Left lung (tissue), 10 donors: ENCODE measurements around the gene POLA1. TPM values are rescaled to one million over a fixed set of nuclear protein-coding genes. Genes with fewer than 3 reads are reported as not detected.

Source experiments
- ATAC-seq: fragments of 200-7000 bp; cut with Tn5 transposase; one replicate; pipeline ENCODE4 v1.9.1; 2020; ENCODE audit warnings: moderate library complexity
- DNase-seq, 4 donors: peaks; one replicate each; pipeline ENCODE4 v3.0.0-alpha.2; 2013 to 2020
- H3K27ac ChIP-seq, 2 donors: fragments of 200-600 bp; sonication (generic) in 1 of 2; one replicate each; pipeline versions ENCODE4 v1.5.0 to v1.8.0; 2020 to 2021
- H3K27me3 ChIP-seq, 2 donors: fragments of 200-600 bp; sonication (generic) in 1 of 2; one replicate each; pipeline versions ENCODE4 v1.5.0 to v1.8.0; 2020 to 2021
- H3K36me3 ChIP-seq, 2 donors: fragments of 200-600 bp; sonication (generic) in 1 of 2; one replicate each; pipeline versions ENCODE4 v1.5.0 to v1.8.0; 2020 to 2021
- H3K4me1 ChIP-seq, 2 donors: fragments of 200-600 bp; one replicate each; pipeline ENCODE4 v1.8.0; 2021
- H3K4me3 ChIP-seq, 2 donors: fragments of 200-600 bp; sonication (generic) in 1 of 2; one replicate each; pipeline versions ENCODE4 v1.5.0 to v1.8.0; 2020 to 2021; ENCODE audit warnings: mild to moderate bottlenecking in 1 of 2
- H3K9me3 ChIP-seq, 2 donors: fragments of 200-600 bp; sonication (generic) in 1 of 2; one replicate each; pipeline versions ENCODE4 v1.5.0 to v1.8.0; 2020 to 2021
- CTCF ChIP-seq, 2 donors: fragments of 200-600 bp; sonication (generic) in 1 of 2; IDR thresholded peaks; one replicate each; pipeline versions ENCODE4 v1.5.0 to v1.8.0; 2021; ENCODE audit warnings: antibody characterized with exemption in 2 of 2
- intact Hi-C, 2 donors: fragments of 100-400 bp; cut with DNase I; formaldehyde crosslinking; loops; one replicate each; pipeline versions ENCODE4 v1.11.2 to v1.14.2; 2022
- polyA plus RNA-seq, 6 donors: library from polyadenylated mRNA; unstranded; fragments of 120-200 nt; gene quantifications; one replicate each; pipeline ENCODE4 v1.2.1, GENCODE V29; 2013; ENCODE audit not compliant: insufficient read length in 6 of 6
- total RNA-seq, 2 donors: library from RNA; stranded (reverse); fragmentation: NEBNext Ultra II Directional; extraction: Animal tissue kit (Norgen Biotek cat#: 25700); gene quantifications; one replicate each; pipeline ENCODE4 v1.2.1, GENCODE V29; 2021
- donor health status: DM: no; HTN: yes; CAD: no.
- donor health status: DM: no; HTN: no; CAD: no.

The POLA1 gene
- total and polyA plus RNA-seq, 8 donors: 11.0 to 19.6 (median 15.8) TPM

- H3K27me3 ChIP-seq: peaks cover 95 to 98% of the 10 kb centered on the region in 2 donors
- no peak for DNase-seq
- peaks cover 2 to 11% of the 10 kb centered on the region in 2 donors for H3K4me1 ChIP-seq
- ATAC-seq: no peak
- no peaks in the 10 kb centered on the region for H3K9me3 ChIP-seq
- H3K4me3 ChIP-seq: no peak overlapping the region
- intact Hi-C loops: no loop called here
- no peak overlapping the region for H3K27ac ChIP-seq
- TF ChIP-seq CTCF (IDR thresholded peaks at IDR 0.05): no peak
- H3K36me3 ChIP-seq: no peaks in the 10 kb centered on the region
Observed at GRCh38 chrX:25017667-25018247, 324.0 kb downstream of the POLA1 start.

GRCh38 chrX:25018682-25019081 lies 325.0 kb downstream of the POLA1 start:
- peaks cover 99 to 100% of the 10 kb centered on the region in 2 donors for H3K27me3 ChIP-seq
- H3K4me3 ChIP-seq: no peak overlapping the region
- H3K9me3 ChIP-seq: no peaks in the 10 kb centered on the region
- no peak for TF ChIP-seq CTCF (IDR thresholded peaks at IDR 0.05)
- peaks cover 2 to 7% of the 10 kb centered on the region in 2 donors for H3K4me1 ChIP-seq
- ATAC-seq (no peak), DNase-seq (no peak)
- no peaks in the 10 kb centered on the region for H3K36me3 ChIP-seq
- no peak overlapping the region for H3K27ac ChIP-seq
- intact Hi-C loops: no loop called here

GRCh38 chrX:25019707-25020390 lies 326.1 kb downstream of the POLA1 start:
- no peak overlapping the region for H3K27ac ChIP-seq
- TF ChIP-seq CTCF (IDR thresholded peaks at IDR 0.05): no peak
- H3K4me1 ChIP-seq: peaks cover 2 to 7% of the 10 kb centered on the region in 2 donors
- no peaks in the 10 kb centered on the region for H3K9me3 ChIP-seq
- ATAC-seq: no peak
- no peak for DNase-seq
- H3K4me3 ChIP-seq: no peak overlapping the region
- no peaks in the 10 kb centered on the region for H3K36me3 ChIP-seq
- peaks cover 92 to 100% of the 10 kb centered on the region in 2 donors for H3K27me3 ChIP-seq
- intact Hi-C loops: no loop called here

- DNase-seq (no peak), ATAC-seq (no peak)
- Histone ChIP-seq H3K4me1 (peaks cover 2 to 4% of the 10 kb centered on the region in 2 donors), H3K27ac (no peak overlapping the region), H3K9me3 (no peaks in the 10 kb centered on the region), H3K36me3 (no peaks in the 10 kb centered on the region), H3K4me3 (no peak overlapping the region), H3K27me3 (peaks cover 86 to 100% of the 10 kb centered on the region in 2 donors)
- intact Hi-C loops: no loop called here
- TF ChIP-seq CTCF (IDR thresholded peaks at IDR 0.05): no peak
Observed at GRCh38 chrX:25020391-25020904, 326.7 kb downstream of the POLA1 start.

- no peaks in the 10 kb centered on the region for H3K4me1 ChIP-seq
- TF ChIP-seq CTCF (IDR thresholded peaks at IDR 0.05): peak; percentile 32 to 47
- intact Hi-C loops: no loop called here
- no peak overlapping the region for H3K27ac ChIP-seq
- no peaks in the 10 kb centered on the region for H3K36me3 ChIP-seq
- H3K9me3 ChIP-seq: no peaks in the 10 kb centered on the region
- DNase-seq (no peak), ATAC-seq (peak; percentile 66)
- peaks cover 80 to 100% of the 10 kb centered on the region in 2 donors for H3K27me3 ChIP-seq
- no peak overlapping the region for H3K4me3 ChIP-seq
Observed at GRCh38 chrX:25020905-25021449, 327.3 kb downstream of the POLA1 start.
